CD4-positive, alpha-beta T cell treated with Interleukin-6 for 4 hours (primary cell): ENCODE data around the gene CHRNA4.
"Not testable (repeated sequence)": the region's sequence is repeated elsewhere in the genome, so short reads cannot be mapped to it uniquely, and the experiment has no call there.

Experiments used
- DNase-seq: peaks from one replicate; pipeline ENCODE4 v3.0.0-alpha.2; 2020; ENCODE audit warnings: mixed read lengths

The CHRNA4 gene

GRCh38 chr20:63347950-63348827 is 13.0 kb downstream of the CHRNA4 start:
- DNase-seq, result no peak

GRCh38 chr20:63347081-63347741 is 13.9 kb downstream of the CHRNA4 start:
- DNase-seq, result no peak

- DNase-seq, result no peak
Measured at GRCh38 chr20:63346131-63347080, 14.7 kb downstream of the CHRNA4 start.

GRCh38 chr20:63345328-63346100 is 15.6 kb downstream of the CHRNA4 start:
- no peak for DNase-seq

- DNase-seq, result no peak
Measured at GRCh38 chr20:63344616-63345327, 16.4 kb downstream of the CHRNA4 start.

GRCh38 chr20:63343460-63344445 is 17.4 kb downstream of the CHRNA4 start:
- no peak for DNase-seq

- no peak for DNase-seq
Measured at GRCh38 chr20:63342561-63343459, 18.3 kb downstream of the CHRNA4 start.

GRCh38 chr20:63340158-63340688 is 20.9 kb downstream of the CHRNA4 start:
- not testable (repeated sequence) for DNase-seq

GRCh38 chr20:63339154-63340094 is 21.7 kb downstream of the CHRNA4 start:
- not testable (repeated sequence) for DNase-seq

GRCh38 chr20:63337786-63338420 is 23.2 kb downstream of the CHRNA4 start:
- no peak for DNase-seq

- no peak for DNase-seq
Measured at GRCh38 chr20:63336232-63336752, 24.9 kb downstream of the CHRNA4 start.

GRCh38 chr20:63335711-63336110 is 25.4 kb downstream of the CHRNA4 start:
- no peak for DNase-seq

GRCh38 chr20:63335060-63335459 is 26.1 kb downstream of the CHRNA4 start:
- not testable (repeated sequence) for DNase-seq

GRCh38 chr20:63334356-63334755 is 26.8 kb downstream of the CHRNA4 start:
- no peak for DNase-seq

- DNase-seq, result no peak
Measured at GRCh38 chr20:63333241-63333836, 27.8 kb downstream of the CHRNA4 start.

- no peak for DNase-seq
Measured at GRCh38 chr20:63332488-63333240, 28.5 kb downstream of the CHRNA4 start.
